Dermis microvascular lymphatic vessel endothelial cell (primary cell): ENCODE data around the gene CSTA. TPM values are rescaled to one million over a fixed set of nuclear protein-coding genes. Genes with fewer than 3 reads are reported as not detected.

ENCODE experiments used
- DNase-seq, 2 donors: peaks; one replicate each; pipeline versions ENCODE4 v3.0.0 to v3.0.0-alpha.2; 2010; ENCODE audit warnings: low read depth in 2 of 2
- total RNA-seq: library from RNA; depleted of rRNA; stranded (reverse); fragments of >200 nt; gene quantifications from 2 replicates; pipeline ENCODE4 v1.2.1, GENCODE V29; 2014

CSTA gene
- total RNA-seq, 1 donor from 2014 or later = not detected

- no peak for DNase-seq
Observed at GRCh38 chr3:122322095-122323075, 2.7 kb upstream of the CSTA start.

- DNase-seq = no peak
Observed at GRCh38 chr3:122325769-122326168, 721 bp downstream of the CSTA start.

- DNase-seq = no peak
Observed at GRCh38 chr3:122331886-122332285, 6.8 kb downstream of the CSTA start.

GRCh38 chr3:122332551-122332950 is 7.5 kb downstream of the CSTA start:
- DNase-seq = no peak

- DNase-seq = no peak
Observed at GRCh38 chr3:122342803-122343202, 17.8 kb downstream of the CSTA start.

- no peak for DNase-seq
Observed at GRCh38 chr3:122343654-122344053, 18.6 kb downstream of the CSTA start.

- no peak for DNase-seq
Observed at GRCh38 chr3:122349171-122349570, 24.1 kb downstream of the CSTA start.

GRCh38 chr3:122350814-122351418 is 25.9 kb downstream of the CSTA start:
- DNase-seq = no peak

- DNase-seq = no peak
Observed at GRCh38 chr3:122351612-122352011, 26.6 kb downstream of the CSTA start.

GRCh38 chr3:122353215-122353614 is 28.2 kb downstream of the CSTA start:
- DNase-seq = no peak

GRCh38 chr3:122353893-122354401 is 28.9 kb downstream of the CSTA start:
- DNase-seq = no peak

- DNase-seq = no peak
Observed at GRCh38 chr3:122355612-122356011, 30.6 kb downstream of the CSTA start.

GRCh38 chr3:122356402-122356801 is 31.4 kb downstream of the CSTA start:
- DNase-seq = peak in 1 of 2 donors; percentile 21

- no peak for DNase-seq
Observed at GRCh38 chr3:122357828-122358702, 33.0 kb downstream of the CSTA start.

GRCh38 chr3:122358703-122359032 is 33.6 kb downstream of the CSTA start:
- DNase-seq = no peak

GRCh38 chr3:122362026-122362425 is 37.0 kb downstream of the CSTA start:
- DNase-seq = no peak

GRCh38 chr3:122364490-122364889 is 39.4 kb downstream of the CSTA start:
- DNase-seq = no peak

GRCh38 chr3:122365073-122365472 is 40.0 kb downstream of the CSTA start:
- DNase-seq = no peak

- DNase-seq = peak in 1 of 2 donors; percentile 30
Observed at GRCh38 chr3:122365582-122366378, 40.7 kb downstream of the CSTA start.

- DNase-seq = no peak
Observed at GRCh38 chr3:122366379-122366749, 41.3 kb downstream of the CSTA start.

GRCh38 chr3:122374034-122374433 is 49.0 kb downstream of the CSTA start:
- DNase-seq = no peak
